WI38 (cell line): ENCODE measurements around the gene HOXB8.

Experiments used
- H3K4me3 ChIP-seq: 2 replicates; pipeline ENCODE4 v1.5.1; 2011; ENCODE audit warnings: low read depth, mild to moderate bottlenecking, control low read depth, low read length
- CTCF ChIP-seq: IDR thresholded peaks from 2 replicates; pipeline ENCODE4 v1.5.1; 2012; ENCODE audit warnings: low read depth, mild to moderate bottlenecking, control low read depth, low read length

Gene HOXB8

GRCh38 chr17:48620461-48621139 lies 5.5 kb upstream of the HOXB8 start:
- no peak overlapping the region for H3K4me3 ChIP-seq
- TF ChIP-seq CTCF, result no peak

- TF ChIP-seq CTCF, result no peak
- H3K4me3 ChIP-seq, result no peak overlapping the region
Observed at GRCh38 chr17:48619826-48620449, 4.8 kb upstream of the HOXB8 start.

- H3K4me3 ChIP-seq, result no peak overlapping the region
- TF ChIP-seq CTCF, result peak; percentile 90
Observed at GRCh38 chr17:48618256-48618896, 3.3 kb upstream of the HOXB8 start.

GRCh38 chr17:48617471-48618255 lies 2.6 kb upstream of the HOXB8 start:
- peak overlapping the region; percentile 6; the same call in 1 of the 2 replicates for H3K4me3 ChIP-seq
- no peak for TF ChIP-seq CTCF

GRCh38 chr17:48616717-48617470 lies 1.8 kb upstream of the HOXB8 start:
- no peak for TF ChIP-seq CTCF
- H3K4me3 ChIP-seq, result no peak overlapping the region

- no peak for TF ChIP-seq CTCF
- no peak overlapping the region for H3K4me3 ChIP-seq
Observed at GRCh38 chr17:48615963-48616716, 1.0 kb upstream of the HOXB8 start.
